HepG2 (cell line): Measurements from ENCODE around the gene SLC6A9. TPM values are rescaled to one million over a fixed set of nuclear protein-coding genes. Genes with fewer than 3 reads are reported as not detected.
A peak's percentile ranks its signal among the peaks of the same experiment; 100 is the strongest.

Source experiments
- ATF1 ChIP-seq: IDR thresholded peaks from 2 replicates; pipeline ENCODE4 v1.6.1; 2016; ENCODE audit warnings: mild to moderate bottlenecking, control low read depth
- BRF2 ChIP-seq: sonication (generic); formaldehyde crosslinking; IDR thresholded peaks from 2 replicates; pipeline ENCODE4 v1.8.1; 2022; ENCODE audit warnings: mild to moderate bottlenecking, missing genetic modification reagents
- DBP ChIP-seq: sonication (generic); formaldehyde crosslinking; IDR thresholded peaks from 2 replicates; pipeline ENCODE4 v1.4.0; 2020; ENCODE audit warnings: missing genetic modification reagents; ENCODE audit errors: not compliant biosample characterization
- ERF ChIP-seq: IDR thresholded peaks from 2 replicates; pipeline ENCODE4 v1.6.1; 2018; ENCODE audit warnings: missing biosample characterization, missing genetic modification reagents
- GMEB2 ChIP-seq: IDR thresholded peaks from 2 replicates; pipeline ENCODE4 v1.6.1; 2016; ENCODE audit warnings: missing biosample characterization, missing genetic modification reagents, low read depth
- MATR3 ChIP-seq: sonication (generic); formaldehyde crosslinking; IDR thresholded peaks from 2 replicates; pipeline ENCODE4 v1.4.0; 2020; ENCODE audit warnings: missing genetic modification reagents
- MAX ChIP-seq: IDR thresholded peaks from 2 replicates; pipeline ENCODE4 v1.6.1; 2012; ENCODE audit warnings: inconsistent platforms
- MYPOP ChIP-seq: sonication (generic); formaldehyde crosslinking; IDR thresholded peaks from 2 replicates; pipeline ENCODE4 v1.8.1; 2023; ENCODE audit warnings: mild to moderate bottlenecking, moderate library complexity, missing genetic modification reagents
- NFIB ChIP-seq: sonication (generic); formaldehyde crosslinking; IDR thresholded peaks from 2 replicates; pipeline ENCODE4 v1.9.0; 2021; ENCODE audit warnings: missing genetic modification reagents, mild to moderate bottlenecking, borderline replicate concordance
- NFYC ChIP-seq: IDR thresholded peaks from 2 replicates; pipeline ENCODE4 v1.6.1; 2016; ENCODE audit warnings: missing genetic modification reagents, missing compliant biosample characterization
- PHF20 ChIP-seq: sonication (generic); formaldehyde crosslinking; IDR thresholded peaks from 2 replicates; pipeline ENCODE4 v1.5.0; 2020; ENCODE audit warnings: mild to moderate bottlenecking, missing genetic modification reagents
- POGK ChIP-seq: sonication (generic); formaldehyde crosslinking; conservative IDR thresholded peaks from 2 replicates; pipeline ENCODE4 v1.8.0; 2022; ENCODE audit warnings: mild to moderate bottlenecking, moderate library complexity, missing genetic modification reagents
- POLR2AphosphoS5 ChIP-seq: IDR thresholded peaks from 2 replicates; pipeline ENCODE4 v1.6.1; 2012; ENCODE audit warnings: low read depth, low read length
- SP5 ChIP-seq: IDR thresholded peaks from 2 replicates; pipeline ENCODE4 v1.6.1; 2016; ENCODE audit warnings: low read depth, borderline replicate concordance
- TBL1XR1 ChIP-seq: fragments of 150-350 bp; IDR thresholded peaks from 2 replicates; pipeline ENCODE4 v1.6.1; 2014; ENCODE audit warnings: borderline replicate concordance, low read length; ENCODE audit not compliant: partially characterized antibody
- TFDP2 ChIP-seq: sonication (generic); formaldehyde crosslinking; IDR thresholded peaks from 2 replicates; pipeline ENCODE4 v1.4.0; 2020; ENCODE audit warnings: missing genetic modification reagents
- XRCC5 ChIP-seq: fragments of 200-400 bp; formaldehyde crosslinking; optimal IDR thresholded peaks from 2 replicates; pipeline ENCODE3; 2017; ENCODE audit warnings: mild to moderate bottlenecking, low read length
- ZFX ChIP-seq: sonication (generic); formaldehyde crosslinking; IDR thresholded peaks from 2 replicates; pipeline ENCODE4 v1.4.0; 2020; ENCODE audit warnings: mild to moderate bottlenecking, low read depth, missing genetic modification reagents, moderate library complexity
- ZNF143 ChIP-seq: sonication (generic); formaldehyde crosslinking; IDR thresholded peaks from 2 replicates; pipeline ENCODE4 v1.4.0; 2020; ENCODE audit warnings: missing genetic modification reagents
- ZNF530 ChIP-seq: sonication (generic); formaldehyde crosslinking; IDR thresholded peaks from 2 replicates; pipeline ENCODE4 v1.5.0; 2020; ENCODE audit warnings: low read depth, mild to moderate bottlenecking, missing genetic modification reagents
- polyA plus RNA-seq, 8 experiments: library from polyadenylated mRNA; depleted of rRNA in 3 of 8; stranded (reverse) in 7 of 8; unstranded in 1 of 8; fragments of >200 nt; fragmentation: Illumina TruSeq in 4 of 8; extraction: Trizol in 4 of 8; gene quantifications; 2 replicates each; pipeline versions ENCODE4 v1.2.1 to v1.2.3, GENCODE V29; 2011 to 2016; ENCODE audit warnings: low read depth in 4 of 8, missing spikeins in 1 of 8, mixed read lengths in 1 of 8; ENCODE audit not compliant: insufficient read depth in 1 of 8
- total RNA-seq, 5 experiments: library from RNA; depleted of rRNA; stranded (reverse); fragments of >200 nt; fragmentation: Illumina TruSeq; extraction: Trizol; gene quantifications; 2 replicates each; pipeline ENCODE4 v1.2.3, GENCODE V29; 2016; ENCODE audit warnings: low read depth in 1 of 5

SLC6A9 gene
- total and polyA plus RNA-seq, 2 of the 13 experiments (the other 11 are each of a cell fraction or from before 2014, with no cell fraction given) = 8.5 to 9.9 TPM

GRCh38 chr1:43969746-43970466 lies 61.4 kb downstream of the SLC6A9 start, which contains the start of gene DPH2 (continued):
- TF ChIP-seq SP5 (CRISPR knock-in tag) (no peak), ERF (CRISPR knock-in tag) (peak; percentile 19; the same call in 1 of the 2 replicates), POGK (0 out of 2 replicates have a peak, but pooled peaks have one; percentile 48), PHF20 (CRISPR knock-in tag) (peak; percentile 75), ZFX (CRISPR knock-in tag) (peak; percentile 62; the same call in 1 of the 2 replicates), POLR2AphosphoS5 (peak; percentile 64), MATR3 (no peak), DBP (no peak), NFYC (CRISPR knock-in tag) (peak; percentile 92), TBL1XR1 (no peak), MAX (peak; percentile 96), GMEB2 (no peak), ATF1 (peak; percentile 55; the same call in 1 of the 2 replicates), ZNF530 (no peak), XRCC5 (peak; percentile 10), TFDP2 (CRISPR knock-in tag) (peak; percentile 37; the same call in 1 of the 2 replicates), ZNF143 (CRISPR knock-in tag) (peak; percentile 91), NFIB (CRISPR knock-in tag) (0 out of 2 replicates have a peak, but pooled peaks have one; percentile 62), MYPOP (0 out of 2 replicates have a peak, but pooled peaks have one; percentile 26), BRF2 (no peak)
